H9 (cell line): ENCODE measurements around the gene COMMD1. TPM values are rescaled to one million over a fixed set of nuclear protein-coding genes. Genes with fewer than 3 reads are reported as not detected.

Experiments
- DNase-seq: peaks from one replicate; pipeline ENCODE4 v3.0.0-alpha.2; 2017
- H2AFZ ChIP-seq: one replicate; pipeline ENCODE4 v1.6.1; 2013; ENCODE audit warnings: mild to moderate bottlenecking, low read length, control low read depth, moderate library complexity
- H2AK5ac ChIP-seq: 2 replicates; pipeline ENCODE4 v1.6.1; 2013; ENCODE audit warnings: low read length, control low read depth, mixed read lengths; ENCODE audit not compliant: insufficient read length
- H2BK120ac ChIP-seq: one replicate; pipeline ENCODE4 v1.6.1; 2013; ENCODE audit warnings: low read depth, mild to moderate bottlenecking, low read length, control low read depth, inconsistent platforms; ENCODE audit not compliant: poor library complexity, severe bottlenecking
- H2BK12ac ChIP-seq: 2 replicates; pipeline ENCODE4 v1.6.1; 2013; ENCODE audit warnings: low read length, control low read depth, mixed read lengths, low read depth; ENCODE audit not compliant: insufficient read length
- H2BK15ac ChIP-seq: 2 replicates; pipeline ENCODE4 v1.6.1; 2013; ENCODE audit warnings: low read depth, low read length, control low read depth
- H2BK20ac ChIP-seq: one replicate; pipeline ENCODE4 v1.6.1; 2013; ENCODE audit warnings: low read depth, mild to moderate bottlenecking, low read length, control low read depth, inconsistent platforms; ENCODE audit not compliant: poor library complexity, severe bottlenecking
- H2BK5ac ChIP-seq: 2 replicates; pipeline ENCODE4 v1.6.1; 2013; ENCODE audit warnings: low read length, control low read depth, mixed read lengths; ENCODE audit not compliant: insufficient read length
- H3K14ac ChIP-seq: 2 replicates; pipeline ENCODE4 v1.6.1; 2013; ENCODE audit warnings: low read length, control low read depth; ENCODE audit not compliant: insufficient read depth
- H3K18ac ChIP-seq: 2 replicates; pipeline ENCODE4 v1.6.1; 2013; ENCODE audit warnings: low read depth, mild to moderate bottlenecking, mixed read lengths, low read length, control low read depth; ENCODE audit not compliant: insufficient read length
- H3K23ac ChIP-seq: 2 replicates; pipeline ENCODE4 v1.6.1; 2013; ENCODE audit warnings: low read length, control low read depth, mixed read lengths, low read depth; ENCODE audit not compliant: insufficient read length
- H3K23me2 ChIP-seq: 2 replicates; pipeline ENCODE4 v1.6.1; 2013; ENCODE audit warnings: low read depth, mild to moderate bottlenecking, mixed read lengths, low read length, control low read depth; ENCODE audit not compliant: insufficient read length, poor library complexity, severe bottlenecking
- H3K27ac ChIP-seq: 2 replicates; pipeline ENCODE4 v1.5.1; 2013; ENCODE audit warnings: low read length, control low read depth, mixed read lengths, low read depth; ENCODE audit not compliant: insufficient read length
- H3K27me3 ChIP-seq: 2 replicates; pipeline ENCODE4 v1.6.1; 2013; ENCODE audit warnings: low read length, control low read depth, inconsistent platforms; ENCODE audit not compliant: insufficient read depth
- H3K4ac ChIP-seq: 2 replicates; pipeline ENCODE4 v1.6.1; 2013; ENCODE audit warnings: low read depth, mild to moderate bottlenecking, control low read depth, inconsistent platforms, low read length, moderate library complexity
- H3K4me1 ChIP-seq: 2 replicates; pipeline ENCODE4 v1.6.1; 2013; ENCODE audit warnings: low read length, control low read depth, inconsistent platforms; ENCODE audit not compliant: insufficient read depth
- H3K4me2 ChIP-seq: 2 replicates; pipeline ENCODE4 v1.6.1; 2013; ENCODE audit warnings: low read length, control low read depth, mixed read lengths; ENCODE audit not compliant: insufficient read length, insufficient read depth
- H3K56ac ChIP-seq: 2 replicates; pipeline ENCODE4 v1.6.1; 2013; ENCODE audit warnings: low read depth, mild to moderate bottlenecking, mixed read lengths, low read length, control low read depth; ENCODE audit not compliant: insufficient read length
- H3K79me1 ChIP-seq: 2 replicates; pipeline ENCODE4 v1.6.1; 2013; ENCODE audit warnings: low read depth, mild to moderate bottlenecking, moderate library complexity, low read length, control low read depth, inconsistent platforms; ENCODE audit not compliant: insufficient read depth, poor library complexity, severe bottlenecking
- H3K79me2 ChIP-seq: 2 replicates; pipeline ENCODE4 v1.6.1; 2013; ENCODE audit warnings: low read length, control low read depth, inconsistent platforms; ENCODE audit not compliant: insufficient read depth
- H3K9ac ChIP-seq: 2 replicates; pipeline ENCODE4 v1.6.1; 2013; ENCODE audit warnings: low read length, control low read depth, mixed read lengths; ENCODE audit not compliant: insufficient read length; ENCODE audit errors: extremely low read depth
- H3K9me3 ChIP-seq: one replicate; pipeline ENCODE4 v1.6.1; 2013; ENCODE audit warnings: low read depth, low read length, inconsistent platforms; ENCODE audit not compliant: control insufficient read depth
- H3T11ph ChIP-seq: one replicate; pipeline ENCODE4 v1.6.1; 2013; ENCODE audit warnings: mild to moderate bottlenecking, low read length, control low read depth, inconsistent platforms
- H4K20me1 ChIP-seq: one replicate; pipeline ENCODE4 v1.6.1; 2013; ENCODE audit not compliant: control insufficient read depth, insufficient read length, insufficient read depth
- H4K5ac ChIP-seq: 2 replicates; pipeline ENCODE4 v1.6.1; 2013; ENCODE audit warnings: low read depth, mild to moderate bottlenecking, mixed read lengths, low read length, control low read depth; ENCODE audit not compliant: insufficient read length
- H4K8ac ChIP-seq: replicated peaks from 2 replicates; pipeline ENCODE4 v1.6.1; 2013; ENCODE audit warnings: low read length, control low read depth, mixed read lengths, low read depth; ENCODE audit not compliant: insufficient read length
- H4K91ac ChIP-seq: 2 replicates; pipeline ENCODE4 v1.6.1; 2013; ENCODE audit warnings: low read depth, mild to moderate bottlenecking, moderate library complexity, mixed read lengths, low read length, control low read depth; ENCODE audit not compliant: insufficient read length
- H3K27ac Mint-ChIP-seq, 3 experiments: 2 replicates in 2 of 3; 3 replicates in 1 of 3; pipeline ENCODE4 v1.8.0; 2020 to 2021; ENCODE audit warnings: mixed read lengths in 3 of 3, mild to moderate bottlenecking in 1 of 3, moderate library complexity in 1 of 3
- H3K27me3 Mint-ChIP-seq: 2 replicates; pipeline ENCODE4 v1.8.0; 2021; ENCODE audit warnings: low read depth, mild to moderate bottlenecking, moderate library complexity, mixed read lengths
- H3K36me3 Mint-ChIP-seq, 3 experiments: 2 replicates in 2 of 3; 3 replicates in 1 of 3; pipeline ENCODE4 v1.8.0; 2020 to 2021; ENCODE audit warnings: low read depth in 3 of 3, mixed read lengths in 3 of 3; ENCODE audit not compliant: insufficient read depth in 1 of 3
- H3K4me1 Mint-ChIP-seq, 2 experiments: 2 replicates each; pipeline ENCODE4 v1.8.0; 2020; ENCODE audit warnings: mixed read lengths in 2 of 2
- H3K4me3 Mint-ChIP-seq, 2 experiments: 2 replicates in 1 of 2; 3 replicates in 1 of 2; pipeline ENCODE4 v1.8.0; 2020 to 2021; ENCODE audit warnings: mild to moderate bottlenecking in 2 of 2, mixed read lengths in 2 of 2, moderate library complexity in 1 of 2
- H3K9me3 Mint-ChIP-seq, 2 experiments: 2 replicates in 1 of 2; 3 replicates in 1 of 2; pipeline ENCODE4 v1.8.0; 2020; ENCODE audit warnings: mild to moderate bottlenecking in 2 of 2, mixed read lengths in 2 of 2, moderate library complexity in 1 of 2
- CTCF ChIP-seq: fragments of 200-600 bp; sonication (generic); conservative IDR thresholded peaks from 3 replicates; pipeline ENCODE4 v1.8.0; 2021; ENCODE audit warnings: antibody characterized with exemption, mild to moderate bottlenecking
- WGBS: extraction: QIAGEN DNeasy Blood & Tissue Kit; methylation state at CpG from one replicate; pipeline ENCODE4 v1.1.7; 2013; ENCODE audit warnings: missing lambda C conversion rate, low lambda C conversion rate, mixed read lengths; ENCODE audit not compliant: insufficient read length; ENCODE audit errors: extremely low coverage; 5-methylcytosine and 5-hydroxymethylcytosine counted together
- total RNA-seq: library from RNA; stranded (reverse); gene quantifications from 2 replicates; pipeline ENCODE4 v1.2.1, GENCODE V29; 2021

COMMD1 gene
- total RNA-seq, 1 experiment from 2014 or later = 31.5 TPM

GRCh38 chr2:62010632-62011256 is 105.3 kb downstream of the COMMD1 start:
- no peaks in the 10 kb centered on the region for H3K27me3 ChIP-seq
- no peak overlapping the region for H4K8ac ChIP-seq
- DNase-seq = no peak
- H4K20me1 ChIP-seq = no peaks in the 10 kb centered on the region
- no peak overlapping the region for H2AFZ ChIP-seq
- Mint-ChIP-seq H3K9me3 (no peaks in the 10 kb centered on the region), H3K36me3 (no peaks in the 10 kb centered on the region), H3K4me3 (no peak overlapping the region), H3K27ac (peak overlapping the region in 2 of 3 experiments; percentile 1 to 37; a peak in 4 of 7 replicates), H3K27me3 (no peaks in the 10 kb centered on the region), H3K4me1 (peaks cover 6 to 8% of the 10 kb centered on the region in 2 experiments; a peak in 3 of 4 replicates)
- H3K4ac ChIP-seq = no peak overlapping the region
- no peak overlapping the region for H4K91ac ChIP-seq
- TF ChIP-seq CTCF = no peak
- no peaks in the 10 kb centered on the region for H3K79me1 ChIP-seq
- no peak overlapping the region for H3K56ac ChIP-seq
- H3K79me2 ChIP-seq = no peaks in the 10 kb centered on the region
- no peak overlapping the region for H3T11ph ChIP-seq
- no peaks in the 10 kb centered on the region for H3K23me2 ChIP-seq
- H3K23ac ChIP-seq = no peak overlapping the region
- no peaks in the 10 kb centered on the region for H3K4me1 ChIP-seq
- H2BK120ac ChIP-seq = no peak overlapping the region
- WGBS = no CpG with 5 or more reads among the region's 3 CpGs
- H4K5ac ChIP-seq = no peak overlapping the region
- H3K4me2 ChIP-seq = no peak overlapping the region
- no peak overlapping the region for H3K9ac ChIP-seq
- no peak overlapping the region for H2BK5ac ChIP-seq
- H2BK15ac ChIP-seq = no peak overlapping the region
- H3K27ac ChIP-seq = no peak overlapping the region
- H2AK5ac ChIP-seq = no peak overlapping the region
- no peak overlapping the region for H3K18ac ChIP-seq
- no peak overlapping the region for H2BK12ac ChIP-seq
- H3K9me3 ChIP-seq = no peaks in the 10 kb centered on the region
- H2BK20ac ChIP-seq = no peak overlapping the region
- no peak overlapping the region for H3K14ac ChIP-seq
